HepG2 (cell line): ENCODE results near the gene CYP27A1. TPM values are rescaled to one million over a fixed set of nuclear protein-coding genes. Genes with fewer than 3 reads are reported as not detected.

Experiments used
- ATAC-seq: fragments of 200-7000 bp; cut with Tn5 transposase; 3 replicates; pipeline ENCODE4 v1.9.1; 2020; ENCODE audit warnings: mild to moderate bottlenecking, moderate library complexity
- BruUV-seq: library from RNA; stranded (reverse); fragments of 400-500 nt; replicated peaks from 2 replicates; lab custom pipeline; 2021; lab: Mats Ljungman, UMichigan
- CTCF ChIA-PET: fragments of 300-600 bp; formaldehyde crosslinking; extraction: SDS; loops from one replicate; lab custom pipeline; 2021; ENCODE audit warnings: low total read pairs, inconsistent platforms, low intra/inter-chr PET ratio; lab: Yijun Ruan, JAX
- POLR2A ChIA-PET: fragments of 350-600 bp; sonication (Branson Sonifier 250); formaldehyde crosslinking; loops from one replicate; lab custom pipeline; 2020; ENCODE audit warnings: antibody characterized with exemption, inconsistent platforms; lab: Yijun Ruan, JAX
- DNase-seq: peaks from one replicate; pipeline ENCODE4 v3.0.0-alpha.2; 2015; ENCODE audit warnings: low spot score
- FAIRE-seq: peaks from 3 replicates; lab custom pipeline; 2011; peaks lifted over from hg19 to GRCh38; lab: Jason Lieb, UNC
- H2AFZ ChIP-seq: one replicate; pipeline ENCODE4 v1.6.1; 2011; ENCODE audit warnings: low read length, inconsistent platforms
- H3K27ac ChIP-seq: fragments of 300-600 bp; 3 replicates; pipeline ENCODE4 v1.8.0; 2011; ENCODE audit warnings: mixed run types, mild to moderate bottlenecking, mixed read lengths, low read length, inconsistent platforms; ENCODE audit not compliant: insufficient read depth; ENCODE audit errors: extremely low read length
- H3K27me3 ChIP-seq, 2 experiments: fragments of 200-600 bp in 1 of 2; 2 replicates in 1 of 2; 3 replicates in 1 of 2; pipeline versions ENCODE4 v1.6.0 to v1.8.0; 2011; ENCODE audit warnings: low read length in 2 of 2, mild to moderate bottlenecking in 2 of 2, moderate library complexity in 2 of 2, inconsistent platforms in 1 of 2; ENCODE audit not compliant: insufficient read depth in 2 of 2, control insufficient read depth in 1 of 2
- H3K36me3 ChIP-seq, 2 experiments: fragments of 200-600 bp in 1 of 2; replicated peaks in 1 of 2; 2 replicates in 1 of 2; 3 replicates in 1 of 2; pipeline versions ENCODE4 v1.5.1 to v1.8.0; 2011; ENCODE audit warnings: low read length in 2 of 2, inconsistent platforms in 1 of 2; ENCODE audit not compliant: insufficient read depth in 2 of 2, control insufficient read depth in 1 of 2
- H3K4me1 ChIP-seq: 2 replicates; pipeline ENCODE4 v1.5.1; 2012; ENCODE audit warnings: low read length, inconsistent platforms; ENCODE audit not compliant: insufficient read depth
- H3K4me2 ChIP-seq: 2 replicates; pipeline ENCODE4 v1.6.0; 2011; ENCODE audit warnings: low read depth, low read length, inconsistent platforms
- H3K4me3 ChIP-seq, 3 experiments: fragments of 200-600 bp in 1 of 3; sonication (generic), shearing (Covaris generic) in 1 of 3; replicated peaks in 1 of 3; 2 replicates each; pipeline ENCODE4 v1.5.1; 2011 to 2016; ENCODE audit warnings: low read length in 3 of 3, inconsistent platforms in 2 of 3, low read depth in 2 of 3, mild to moderate bottlenecking in 2 of 3, control low read depth in 1 of 3, mixed read lengths in 1 of 3; ENCODE audit not compliant: insufficient read depth in 1 of 3
- H3K79me2 ChIP-seq: one replicate; pipeline ENCODE4 v1.6.1; 2011; ENCODE audit warnings: low read length, inconsistent platforms; ENCODE audit not compliant: insufficient read depth
- H3K9ac ChIP-seq: 2 replicates; pipeline ENCODE4 v1.6.0; 2011; ENCODE audit warnings: mild to moderate bottlenecking, low read depth, low read length, inconsistent platforms; ENCODE audit not compliant: insufficient read depth
- H3K9me3 ChIP-seq: 2 replicates; pipeline ENCODE4 v1.5.1; 2012; ENCODE audit warnings: mild to moderate bottlenecking, low read length
- H4K20me1 ChIP-seq: 2 replicates; pipeline ENCODE4 v1.6.0; 2011; ENCODE audit warnings: inconsistent platforms, mild to moderate bottlenecking, low read length, moderate library complexity; ENCODE audit not compliant: insufficient read depth
- AFF4 ChIP-seq: sonication (generic); formaldehyde crosslinking; IDR thresholded peaks from 2 replicates; pipeline ENCODE4 v1.4.0; 2020; ENCODE audit warnings: missing genetic modification reagents
- ATRX ChIP-seq: sonication (generic); formaldehyde crosslinking; IDR thresholded peaks from 2 replicates; pipeline ENCODE4 v1.4.0; 2020; ENCODE audit warnings: missing genetic modification reagents, borderline replicate concordance
- ELF3 ChIP-seq: IDR thresholded peaks from 2 replicates; pipeline ENCODE4 v1.6.1; 2016; ENCODE audit warnings: missing genetic modification reagents, missing compliant biosample characterization
- ESRRA ChIP-seq: sonication (generic); formaldehyde crosslinking; IDR thresholded peaks from 2 replicates; pipeline ENCODE4 v1.5.1; 2020; ENCODE audit warnings: mild to moderate bottlenecking, low read depth, missing genetic modification reagents
- ETS1 ChIP-seq: sonication (generic); formaldehyde crosslinking; IDR thresholded peaks from 2 replicates; pipeline ENCODE4 v1.4.0; 2020; ENCODE audit warnings: missing genetic modification reagents
- HNF1A ChIP-seq, 2 experiments: sonication (generic) in 1 of 2; formaldehyde crosslinking in 1 of 2; IDR thresholded peaks; 2 replicates each; pipeline versions ENCODE4 v1.4.0 to v1.6.1; 2016 to 2020; ENCODE audit warnings: borderline replicate concordance in 1 of 2, low read depth in 1 of 2, mild to moderate bottlenecking in 1 of 2, missing genetic modification reagents in 1 of 2
- NCOA5 ChIP-seq: sonication (generic); formaldehyde crosslinking; IDR thresholded peaks from 2 replicates; pipeline ENCODE4 v1.4.0; 2020; ENCODE audit warnings: missing genetic modification reagents
- NFE2 ChIP-seq: sonication (generic); formaldehyde crosslinking; IDR thresholded peaks from 2 replicates; pipeline ENCODE4 v1.4.0; 2020; ENCODE audit warnings: missing genetic modification reagents
- SALL1 ChIP-seq: sonication (generic); formaldehyde crosslinking; IDR thresholded peaks from 2 replicates; pipeline ENCODE4 v1.8.0; 2022; ENCODE audit warnings: mild to moderate bottlenecking, missing genetic modification reagents
- SP4 ChIP-seq: sonication (generic); formaldehyde crosslinking; IDR thresholded peaks from 2 replicates; pipeline ENCODE4 v1.8.1; 2023; ENCODE audit warnings: mild to moderate bottlenecking, missing genetic modification reagents
- ZBTB26 ChIP-seq: IDR thresholded peaks from 2 replicates; pipeline ENCODE4 v1.6.1; 2016; ENCODE audit warnings: missing compliant biosample characterization, missing genetic modification reagents, borderline replicate concordance
- ZNF207 ChIP-seq: fragments of 450-650 bp; IDR thresholded peaks from 2 replicates; pipeline ENCODE4 v1.6.1; 2016; ENCODE audit warnings: antibody characterized with exemption, borderline replicate concordance
- ZNF230 ChIP-seq: sonication (generic); formaldehyde crosslinking; IDR thresholded peaks from 2 replicates; pipeline ENCODE4 v1.4.0; 2020; ENCODE audit warnings: mild to moderate bottlenecking, missing genetic modification reagents
- ZNF543 ChIP-seq: sonication (generic); formaldehyde crosslinking; IDR thresholded peaks from 2 replicates; pipeline ENCODE4 v1.4.0; 2020; ENCODE audit warnings: mild to moderate bottlenecking, missing genetic modification reagents
- WGBS: methylation state at CpG from one replicate; pipeline ENCODE4 v1.1.6; 2017; ENCODE audit warnings: low lambda C conversion rate; 5-methylcytosine and 5-hydroxymethylcytosine counted together
- in situ Hi-C: cut with HindIII; loops from 2 replicates; pipeline ENCODE4 v1.10.0; 2017; ENCODE audit warnings: low pct_unique_long_range_greater_than_20kb; ENCODE audit not compliant: extremely low pct_ligation_motif_present
- intact Hi-C: fragments of 100-400 bp; cut with micrococcal nuclease; formaldehyde crosslinking; loops from one replicate; pipeline ENCODE4 v1.10.0; 2022; ENCODE audit not compliant: unreplicated experiment
- polyA plus RNA-seq, 8 experiments: library from polyadenylated mRNA; depleted of rRNA in 3 of 8; stranded (reverse) in 7 of 8; unstranded in 1 of 8; fragments of >200 nt; fragmentation: Illumina TruSeq in 4 of 8; extraction: Trizol in 4 of 8; gene quantifications; 2 replicates each; pipeline versions ENCODE4 v1.2.1 to v1.2.3, GENCODE V29; 2011 to 2016; ENCODE audit warnings: low read depth in 4 of 8, missing spikeins in 1 of 8, mixed read lengths in 1 of 8; ENCODE audit not compliant: insufficient read depth in 1 of 8
- total RNA-seq, 5 experiments: library from RNA; depleted of rRNA; stranded (reverse); fragments of >200 nt; fragmentation: Illumina TruSeq; extraction: Trizol; gene quantifications; 2 replicates each; pipeline ENCODE4 v1.2.3, GENCODE V29; 2016; ENCODE audit warnings: low read depth in 1 of 5

CYP27A1 gene
- total and polyA plus RNA-seq, 2 of the 13 experiments (the other 11 are each of a cell fraction or from before 2014, with no cell fraction given), result 157 to 266 TPM

- peaks cover 16 to 80% of the 10 kb centered on the region in 2 experiments for H3K27me3 ChIP-seq
- H3K4me3 ChIP-seq, result peak overlapping the region in 1 of 3 experiments; percentile 67; a peak in 1 of 6 replicates
- H3K27ac ChIP-seq, result no peak overlapping the region
- POLR2A ChIA-PET, result no interaction called here
- intact Hi-C loops (loop anchor here (10.0 kb wide), 2 partner anchors 94 to 124 kb away; partner anchors contain the start of genes CDK5R2 and FEV), in situ Hi-C loops (no loop called here)
- no TSS peak for BruUV-seq
- H3K4me2 ChIP-seq, result peak overlapping the region; percentile 56
- no peaks in the 10 kb centered on the region for H3K36me3 ChIP-seq
- ATAC-seq (peak; percentile 83), FAIRE-seq (peak; percentile 96), DNase-seq (peak; percentile 78)
- no peaks in the 10 kb centered on the region for H3K79me2 ChIP-seq
- no peak overlapping the region for H3K9ac ChIP-seq
- H2AFZ ChIP-seq, result no peak overlapping the region
- 2% methylated on average over 18 of the region's 21 CpGs for WGBS
- no peaks in the 10 kb centered on the region; the same call in 1 of the 2 replicates for H4K20me1 ChIP-seq
- peaks cover 27% of the 10 kb centered on the region for H3K4me1 ChIP-seq
- CTCF ChIA-PET, result no interaction called here
- no peaks in the 10 kb centered on the region for H3K9me3 ChIP-seq
- TF ChIP-seq ELF3 (CRISPR knock-in tag), result no peak
- TF ChIP-seq NFE2 (CRISPR knock-in tag), result no peak
- TF ChIP-seq ZNF207, result no peak
- TF ChIP-seq ZNF230 (CRISPR knock-in tag), result no peak
- TF ChIP-seq ZNF543, result 0 out of 2 replicates have a peak, but pooled peaks have one; percentile 31
- no peak for TF ChIP-seq ATRX
- TF ChIP-seq HNF1A (IDR thresholded peaks at IDR 0.05; ENCODE audit: low read depth), result no peak
- no peak for TF ChIP-seq HNF1A (CRISPR knock-in tag; IDR thresholded peaks at IDR 0.05; ENCODE audit: borderline replicate concordance)
- TF ChIP-seq AFF4, result no peak
- no peak for TF ChIP-seq ETS1 (CRISPR knock-in tag)
- peak; percentile 16; the same call in 1 of the 2 replicates for TF ChIP-seq SALL1 (CRISPR knock-in tag)
- peak; percentile 82 for TF ChIP-seq ZBTB26
- peak; percentile 34; the same call in 1 of the 2 replicates for TF ChIP-seq SP4 (CRISPR knock-in tag)
- no peak for TF ChIP-seq NCOA5 (CRISPR knock-in tag)
- TF ChIP-seq ESRRA, result no peak
Observed at GRCh38 chr2:218860950-218861381, 79.0 kb downstream of the CYP27A1 start.
